ENCODE results near the gene TSPAN9. TPM values are rescaled to one million over a fixed set of nuclear protein-coding genes. Genes with fewer than 3 reads are reported as not detected.

The TSPAN9 gene
- total RNA-seq, 1 experiment from 2014 or later, result 13.2 TPM

DNA sequence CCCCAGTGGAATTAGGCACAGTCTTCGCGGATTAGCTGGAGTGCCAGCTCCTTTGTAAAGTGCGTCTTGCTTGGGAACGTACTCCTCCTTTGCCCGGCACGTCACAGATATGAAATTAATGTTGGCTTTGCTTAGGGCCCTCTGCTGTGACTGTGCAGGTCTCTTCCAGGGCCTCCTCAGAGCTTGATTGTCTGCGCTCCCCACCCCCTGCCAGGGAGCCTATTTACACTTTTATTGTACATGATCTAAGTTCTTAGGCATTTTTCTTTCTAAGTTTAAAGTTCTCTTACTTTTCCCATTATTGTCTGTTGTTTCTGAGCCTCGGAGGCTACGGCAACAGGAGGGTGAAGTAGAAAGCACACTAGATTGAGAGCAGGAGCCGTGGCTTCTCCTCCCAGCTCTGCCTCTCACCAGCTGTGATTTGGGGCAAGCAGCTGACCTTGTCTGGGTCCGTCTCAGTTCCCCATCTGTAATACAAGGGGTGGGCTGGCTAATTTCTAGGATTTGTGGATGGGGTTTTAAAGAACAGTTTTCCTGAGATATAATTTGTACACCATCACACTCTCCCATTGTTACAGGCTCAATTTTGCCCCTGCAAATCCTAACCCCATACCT, 81.8 kb downstream of the TSPAN9 start:
- no peaks in the 10 kb centered on the region for H3K79me2 ChIP-seq (ENCODE audit: insufficient read depth, low read length)
- DNase-seq (ENCODE audit: low read depth, low spot score), result no peak
- H3K4me2 ChIP-seq (ENCODE audit: low read length), result no peak overlapping the region
- H3K27ac ChIP-seq (ENCODE audit: low read depth, low read length), result no peak overlapping the region
- H3K36me3 ChIP-seq (ENCODE audit: control insufficient read depth in 1 of 2, insufficient read depth in 2 of 2, low read length in 2 of 2), result no peaks in the 10 kb centered on the region
- no peaks in the 10 kb centered on the region for H4K20me1 ChIP-seq (ENCODE audit: insufficient read depth)
- ATAC-seq, result no peak
- no peaks in the 10 kb centered on the region for H3K9me2 ChIP-seq (ENCODE audit: insufficient read depth)
- intact Hi-C loops (cut with micrococcal nuclease), result loop anchor here (5.0 kb wide), 1 partner anchor 98 kb away; no protein-coding TSS in a partner anchor
- peaks cover 2 to 10% of the 10 kb centered on the region in 2 experiments; a peak in 2 of 4 replicates for H3K4me1 ChIP-seq (ENCODE audit: control insufficient read depth in 1 of 2, insufficient read depth in 2 of 2, low read length in 2 of 2)
- H3K9me3 ChIP-seq (ENCODE audit: control insufficient read depth in 1 of 2, insufficient read depth in 1 of 2, low read depth in 1 of 2, low read length in 2 of 2), result no peaks in the 10 kb centered on the region
- TF ChIP-seq ELF1 (IDR thresholded peaks at IDR 0.05; ENCODE audit: borderline replicate concordance, low read depth), result no peak
- TF ChIP-seq SRF (IDR thresholded peaks at IDR 0.05; ENCODE audit: low read depth), result no peak
- TF ChIP-seq, protein P1, sequence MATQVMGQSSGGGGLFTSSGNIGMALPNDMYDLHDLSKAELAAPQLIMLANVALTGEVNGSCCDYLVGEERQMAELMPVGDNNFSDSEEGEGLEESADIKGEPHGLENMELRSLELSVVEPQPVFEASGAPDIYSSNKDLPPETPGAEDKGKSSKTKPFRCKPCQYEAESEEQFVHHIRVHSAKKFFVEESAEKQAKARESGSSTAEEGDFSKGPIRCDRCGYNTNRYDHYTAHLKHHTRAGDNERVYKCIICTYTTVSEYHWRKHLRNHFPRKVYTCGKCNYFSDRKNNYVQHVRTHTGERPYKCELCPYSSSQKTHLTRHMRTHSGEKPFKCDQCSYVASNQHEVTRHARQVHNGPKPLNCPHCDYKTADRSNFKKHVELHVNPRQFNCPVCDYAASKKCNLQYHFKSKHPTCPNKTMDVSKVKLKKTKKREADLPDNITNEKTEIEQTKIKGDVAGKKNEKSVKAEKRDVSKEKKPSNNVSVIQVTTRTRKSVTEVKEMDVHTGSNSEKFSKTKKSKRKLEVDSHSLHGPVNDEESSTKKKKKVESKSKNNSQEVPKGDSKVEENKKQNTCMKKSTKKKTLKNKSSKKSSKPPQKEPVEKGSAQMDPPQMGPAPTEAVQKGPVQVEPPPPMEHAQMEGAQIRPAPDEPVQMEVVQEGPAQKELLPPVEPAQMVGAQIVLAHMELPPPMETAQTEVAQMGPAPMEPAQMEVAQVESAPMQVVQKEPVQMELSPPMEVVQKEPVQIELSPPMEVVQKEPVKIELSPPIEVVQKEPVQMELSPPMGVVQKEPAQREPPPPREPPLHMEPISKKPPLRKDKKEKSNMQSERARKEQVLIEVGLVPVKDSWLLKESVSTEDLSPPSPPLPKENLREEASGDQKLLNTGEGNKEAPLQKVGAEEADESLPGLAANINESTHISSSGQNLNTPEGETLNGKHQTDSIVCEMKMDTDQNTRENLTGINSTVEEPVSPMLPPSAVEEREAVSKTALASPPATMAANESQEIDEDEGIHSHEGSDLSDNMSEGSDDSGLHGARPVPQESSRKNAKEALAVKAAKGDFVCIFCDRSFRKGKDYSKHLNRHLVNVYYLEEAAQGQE (IDR thresholded peaks at IDR 0.05; ENCODE audit: low read depth), result no peak
- TF ChIP-seq RAD21 (IDR thresholded peaks at IDR 0.05; ENCODE audit: low read depth), result no peak
- TF ChIP-seq, protein P2, sequence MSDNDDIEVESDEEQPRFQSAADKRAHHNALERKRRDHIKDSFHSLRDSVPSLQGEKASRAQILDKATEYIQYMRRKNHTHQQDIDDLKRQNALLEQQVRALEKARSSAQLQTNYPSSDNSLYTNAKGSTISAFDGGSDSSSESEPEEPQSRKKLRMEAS (IDR thresholded peaks at IDR 0.05), result no peak
- TF ChIP-seq SIN3A (IDR thresholded peaks at IDR 0.05; ENCODE audit: low read depth), result no peak
- TF ChIP-seq JUND (IDR thresholded peaks at IDR 0.05), result no peak
- TF ChIP-seq, protein P3, sequence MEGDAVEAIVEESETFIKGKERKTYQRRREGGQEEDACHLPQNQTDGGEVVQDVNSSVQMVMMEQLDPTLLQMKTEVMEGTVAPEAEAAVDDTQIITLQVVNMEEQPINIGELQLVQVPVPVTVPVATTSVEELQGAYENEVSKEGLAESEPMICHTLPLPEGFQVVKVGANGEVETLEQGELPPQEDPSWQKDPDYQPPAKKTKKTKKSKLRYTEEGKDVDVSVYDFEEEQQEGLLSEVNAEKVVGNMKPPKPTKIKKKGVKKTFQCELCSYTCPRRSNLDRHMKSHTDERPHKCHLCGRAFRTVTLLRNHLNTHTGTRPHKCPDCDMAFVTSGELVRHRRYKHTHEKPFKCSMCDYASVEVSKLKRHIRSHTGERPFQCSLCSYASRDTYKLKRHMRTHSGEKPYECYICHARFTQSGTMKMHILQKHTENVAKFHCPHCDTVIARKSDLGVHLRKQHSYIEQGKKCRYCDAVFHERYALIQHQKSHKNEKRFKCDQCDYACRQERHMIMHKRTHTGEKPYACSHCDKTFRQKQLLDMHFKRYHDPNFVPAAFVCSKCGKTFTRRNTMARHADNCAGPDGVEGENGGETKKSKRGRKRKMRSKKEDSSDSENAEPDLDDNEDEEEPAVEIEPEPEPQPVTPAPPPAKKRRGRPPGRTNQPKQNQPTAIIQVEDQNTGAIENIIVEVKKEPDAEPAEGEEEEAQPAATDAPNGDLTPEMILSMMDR (IDR thresholded peaks at IDR 0.05 in 2 of 3, conservative IDR thresholded peaks at IDR 0.05 in 1 of 3; ENCODE audit: borderline replicate concordance in 1 of 3, insufficient read depth in 1 of 3, low read depth in 2 of 3, low read length in 2 of 3), result no peak
- TF ChIP-seq POLR2A (IDR thresholded peaks at IDR 0.05; ENCODE audit: borderline replicate concordance, extremely low read depth, insufficient read depth, insufficient read length), result no peak
- no peak for TF ChIP-seq EGR1 (IDR thresholded peaks at IDR 0.05; ENCODE audit: low read depth)
- TF ChIP-seq POLR2AphosphoS5 (IDR thresholded peaks at IDR 0.05; ENCODE audit: low read depth, low read length), result no peak
- TF ChIP-seq EZH2 (IDR thresholded peaks at IDR 0.05), result no peak
- no peak for TF ChIP-seq ZNF274 (IDR thresholded peaks at IDR 0.05; ENCODE audit: low read depth, low read length)
- TF ChIP-seq YY1 (IDR thresholded peaks at IDR 0.05; ENCODE audit: extremely low read depth, insufficient replicate concordance, low read depth, low read length), result no peak
- no peak for TF ChIP-seq SP1 (IDR thresholded peaks at IDR 0.05; ENCODE audit: low read depth)
- no peak for TF ChIP-seq FOSL1 (IDR thresholded peaks at IDR 0.05; ENCODE audit: low read depth)
- TF ChIP-seq CBX3 (IDR thresholded peaks at IDR 0.05; ENCODE audit: low read depth), result no peak
- no peak overlapping the region for H2AFZ ChIP-seq (ENCODE audit: low read depth, low read length, poor library complexity, severe bottlenecking)
- no peaks in the 10 kb centered on the region for H3K27me3 ChIP-seq (ENCODE audit: insufficient read depth, low read length)
- H3K4me3 ChIP-seq (replicated peaks in 1 of 2; ENCODE audit: low read depth in 1 of 2, low read length in 2 of 2), result no peak overlapping the region
- no TSS peak for BruUV-seq (replicated peaks)
- no peak overlapping the region for H3K9ac ChIP-seq (ENCODE audit: low read length)
- ChIA-PET CTCF (no interaction called here), POLR2A (no interaction called here), RAD21 (ENCODE audit: low non-redundant PET in 1 of 2, low total read pairs in 2 of 2, uncharacterized antibody in 2 of 2, unreplicated experiment in 2 of 2) (no interaction called here)

Measured in HCT116 (cell line).